GM18517 (cell line): Measurements from ENCODE around the gene OR8J1.
"Not testable (repeated sequence)": the region's sequence is repeated elsewhere in the genome, so short reads cannot be mapped to it uniquely, and the experiment has no call there.

Experiments used
- ATAC-seq: cut with Tn5 transposase; IDR thresholded peaks from one replicate; pipeline ENCODE4 v1.9.1; 2021; ENCODE audit warnings: mild to moderate bottlenecking, moderate library complexity; ENCODE audit not compliant: unreplicated experiment

Gene OR8J1

GRCh38 chr11:56353991-56354390 is at the start of gene OR8J1:
OR8J1 (plus strand) TSS chr11:56354291; CDS start chr11:56360247, 5,956 bp downstream.
- no peak for ATAC-seq

- ATAC-seq, result no peak
Observed at GRCh38 chr11:56307836-56308235, 46.3 kb upstream of the OR8J1 start.

- no peak for ATAC-seq
Observed at GRCh38 chr11:56314844-56315243, 39.2 kb upstream of the OR8J1 start, which contains the start of gene OR8K3. OR8K3 (plus strand) TSS chr11:56315144; CDS start chr11:56318307, 3,163 bp downstream.

- no peak for ATAC-seq
Observed at GRCh38 chr11:56331861-56332491, 22.1 kb upstream of the OR8J1 start.

- ATAC-seq, result no peak
Observed at GRCh38 chr11:56333156-56333555, 20.9 kb upstream of the OR8J1 start.

- ATAC-seq, result no peak
Observed at GRCh38 chr11:56340289-56340688, 13.8 kb upstream of the OR8J1 start.

- no peak for ATAC-seq
Observed at GRCh38 chr11:56345739-56346138, 8.4 kb upstream of the OR8J1 start, which contains the start of gene OR8K1. OR8K1 (plus strand) TSS chr11:56346039; CDS start chr11:56346039, 0 bp downstream.

GRCh38 chr11:56375324-56375723 is 21.2 kb downstream of the OR8J1 start, which contains the start of gene OR8U1:
OR8U1 (plus strand) TSS chr11:56375624; CDS start chr11:56375624, 0 bp downstream.
- no peak for ATAC-seq

GRCh38 chr11:56380120-56380519 is 26.0 kb downstream of the OR8J1 start:
- no peak for ATAC-seq

- no peak for ATAC-seq
Observed at GRCh38 chr11:56394381-56394780, 40.3 kb downstream of the OR8J1 start.

- no peak for ATAC-seq
Observed at GRCh38 chr11:56396047-56396446, 42.0 kb downstream of the OR8J1 start.

- ATAC-seq, result not testable (repeated sequence)
Observed at GRCh38 chr11:56401858-56402461, 47.9 kb downstream of the OR8J1 start.

GRCh38 chr11:56404393-56404792 is 50.3 kb downstream of the OR8J1 start:
- no peak for ATAC-seq

GRCh38 chr11:56410801-56411200 is 56.7 kb downstream of the OR8J1 start:
- ATAC-seq, result no peak
